ENCODE results near the gene CLEC16A. TPM values are rescaled to one million over a fixed set of nuclear protein-coding genes. Genes with fewer than 3 reads are reported as not detected.
A peak's percentile ranks its signal among the peaks of the same experiment; 100 is the strongest.

Gene CLEC16A
- total RNA-seq, 1 donor from 2014 or later: 58.1 TPM

GRCh38 chr16:11135464-11135973, 191.2 kb downstream of the CLEC16A start:
- Mint-ChIP-seq H3K4me1 (ENCODE audit: unreplicated experiment) (peaks cover 60% of the 10 kb centered on the region), H3K27ac (ENCODE audit: unreplicated experiment) (no peak overlapping the region), H3K9me3 (ENCODE audit: unreplicated experiment) (no peaks in the 10 kb centered on the region), H3K4me3 (ENCODE audit: unreplicated experiment) (no peak overlapping the region), H3K36me3 (ENCODE audit: low read depth, unreplicated experiment) (peaks cover 28% of the 10 kb centered on the region), H3K27me3 (ENCODE audit: unreplicated experiment) (peaks cover 13% of the 10 kb centered on the region)
- no peak for DNase-seq (ENCODE audit: low spot score)
- no peak for TF ChIP-seq CTCF (IDR thresholded peaks at IDR 0.05; ENCODE audit: unreplicated experiment)

- H3K4me3 Mint-ChIP-seq (ENCODE audit: unreplicated experiment): no peak overlapping the region
- no peak overlapping the region for H3K27ac Mint-ChIP-seq (ENCODE audit: unreplicated experiment)
- DNase-seq (ENCODE audit: low spot score): no peak
- TF ChIP-seq CTCF (IDR thresholded peaks at IDR 0.05; ENCODE audit: unreplicated experiment): no peak
- H3K9me3 Mint-ChIP-seq (ENCODE audit: unreplicated experiment): no peaks in the 10 kb centered on the region
- peaks cover 23% of the 10 kb centered on the region for H3K36me3 Mint-ChIP-seq (ENCODE audit: low read depth, unreplicated experiment)
- peaks cover 68% of the 10 kb centered on the region for H3K4me1 Mint-ChIP-seq (ENCODE audit: unreplicated experiment)
- H3K27me3 Mint-ChIP-seq (ENCODE audit: unreplicated experiment): peaks cover 15% of the 10 kb centered on the region
Observed at GRCh38 chr16:11136600-11136999, 192.2 kb downstream of the CLEC16A start.

- TF ChIP-seq CTCF (IDR thresholded peaks at IDR 0.05; ENCODE audit: unreplicated experiment): no peak
- peaks cover 14% of the 10 kb centered on the region for H3K36me3 Mint-ChIP-seq (ENCODE audit: low read depth, unreplicated experiment)
- peaks cover 62% of the 10 kb centered on the region for H3K4me1 Mint-ChIP-seq (ENCODE audit: unreplicated experiment)
- no peaks in the 10 kb centered on the region for H3K9me3 Mint-ChIP-seq (ENCODE audit: unreplicated experiment)
- H3K4me3 Mint-ChIP-seq (ENCODE audit: unreplicated experiment): peak overlapping the region; percentile 7
- DNase-seq (ENCODE audit: low spot score): no peak
- H3K27me3 Mint-ChIP-seq (ENCODE audit: unreplicated experiment): peaks cover 11% of the 10 kb centered on the region
- H3K27ac Mint-ChIP-seq (ENCODE audit: unreplicated experiment): peak overlapping the region; percentile 75
Observed at GRCh38 chr16:11138022-11138768, 193.8 kb downstream of the CLEC16A start.

- Mint-ChIP-seq H3K27ac (ENCODE audit: unreplicated experiment) (peak overlapping the region; percentile 95), H3K4me1 (ENCODE audit: unreplicated experiment) (peaks cover 56% of the 10 kb centered on the region), H3K36me3 (ENCODE audit: low read depth, unreplicated experiment) (peaks cover 14% of the 10 kb centered on the region), H3K27me3 (ENCODE audit: unreplicated experiment) (peaks cover 11% of the 10 kb centered on the region), H3K4me3 (ENCODE audit: unreplicated experiment) (no peak overlapping the region), H3K9me3 (ENCODE audit: unreplicated experiment) (no peaks in the 10 kb centered on the region)
- no peak for TF ChIP-seq CTCF (IDR thresholded peaks at IDR 0.05; ENCODE audit: unreplicated experiment)
- DNase-seq (ENCODE audit: low spot score): no peak
Observed at GRCh38 chr16:11138769-11139325, 194.5 kb downstream of the CLEC16A start.
